ENCODE results near the gene TUBB2B.
"Not testable (repeated sequence)": the region's sequence is repeated elsewhere in the genome, so short reads cannot be mapped to it uniquely, and the experiment has no call there.

Gene TUBB2B

GRCh38 chr6:3258201-3258600 is 30.7 kb upstream of the TUBB2B start:
- no peak for DNase-seq (ENCODE audit: low read depth)

- DNase-seq (ENCODE audit: low read depth) = no peak
Measured at GRCh38 chr6:3253597-3253961, 26.1 kb upstream of the TUBB2B start.

GRCh38 chr6:3252861-3253596 is 25.6 kb upstream of the TUBB2B start:
- no peak for DNase-seq (ENCODE audit: low read depth)

- no peak for DNase-seq (ENCODE audit: low read depth)
Measured at GRCh38 chr6:3252369-3252768, 24.9 kb upstream of the TUBB2B start.

- peak; percentile 76 for DNase-seq (ENCODE audit: low read depth)
Measured at GRCh38 chr6:3251462-3252314, 24.2 kb upstream of the TUBB2B start.

GRCh38 chr6:3250231-3250675 is 22.8 kb upstream of the TUBB2B start:
- no peak for DNase-seq (ENCODE audit: low read depth)

- no peak for DNase-seq (ENCODE audit: low read depth)
Measured at GRCh38 chr6:3249821-3250220, 22.4 kb upstream of the TUBB2B start.

- no peak for DNase-seq (ENCODE audit: low read depth)
Measured at GRCh38 chr6:3247255-3248146, 20.0 kb upstream of the TUBB2B start.

GRCh38 chr6:3245216-3245615 is 17.8 kb upstream of the TUBB2B start:
- no peak for DNase-seq (ENCODE audit: low read depth)

- not testable (repeated sequence) for DNase-seq (ENCODE audit: low read depth)
Measured at GRCh38 chr6:3244832-3245161, 17.3 kb upstream of the TUBB2B start.

- no peak for DNase-seq (ENCODE audit: low read depth)
Measured at GRCh38 chr6:3244003-3244831, 16.8 kb upstream of the TUBB2B start.

- DNase-seq (ENCODE audit: low read depth) = no peak
Measured at GRCh38 chr6:3242768-3243167, 15.3 kb upstream of the TUBB2B start.

GRCh38 chr6:3241745-3242144 is 14.3 kb upstream of the TUBB2B start:
- not testable (repeated sequence) for DNase-seq (ENCODE audit: low read depth)

- no peak for DNase-seq (ENCODE audit: low read depth)
Measured at GRCh38 chr6:3240595-3240994, 13.1 kb upstream of the TUBB2B start.

- no peak for DNase-seq (ENCODE audit: low read depth)
Measured at GRCh38 chr6:3239110-3239830, 11.8 kb upstream of the TUBB2B start.

GRCh38 chr6:3237761-3238662 is 10.6 kb upstream of the TUBB2B start:
- DNase-seq (ENCODE audit: low read depth) = no peak

- no peak for DNase-seq (ENCODE audit: low read depth)
Measured at GRCh38 chr6:3236005-3236404, 8.6 kb upstream of the TUBB2B start.

GRCh38 chr6:3235486-3235885 is 8.0 kb upstream of the TUBB2B start:
- DNase-seq (ENCODE audit: low read depth) = no peak

GRCh38 chr6:3233904-3234303 is 6.5 kb upstream of the TUBB2B start:
- no peak for DNase-seq (ENCODE audit: low read depth)

GRCh38 chr6:3233321-3233720 is 5.9 kb upstream of the TUBB2B start:
- no peak for DNase-seq (ENCODE audit: low read depth)
